ENCODE measurements around the gene DOC2B. TPM values are rescaled to one million over a fixed set of nuclear protein-coding genes. Genes with fewer than 3 reads are reported as not detected.

The DOC2B gene
- total and polyA plus RNA-seq, 2 of the 8 experiments (the other 6 are each of a cell fraction or from before 2014, with no cell fraction given): 1.3 to 3.3 TPM

DNA sequence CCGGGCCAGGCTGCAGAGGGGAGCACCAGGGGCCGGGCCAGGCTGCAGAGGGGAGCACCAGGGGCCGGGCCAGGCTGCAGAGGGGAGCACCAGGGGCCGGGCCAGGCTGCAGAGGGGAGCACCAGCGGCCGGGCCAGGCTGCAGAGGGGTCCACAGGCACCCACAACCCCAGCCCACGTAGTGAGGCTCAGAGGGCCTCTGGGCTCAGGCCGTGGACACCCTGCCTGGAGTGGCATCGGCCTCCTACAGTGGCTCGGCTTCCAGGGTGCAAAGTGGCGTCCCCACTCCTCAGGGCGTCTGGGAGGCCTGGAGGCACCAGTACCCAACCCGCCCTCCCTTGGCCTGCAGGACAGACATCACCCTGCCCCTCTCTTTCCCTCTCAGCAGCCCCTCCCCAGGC lies 9.6 kb downstream of the DOC2B start:
- Histone ChIP-seq H3K36me3 (ENCODE audit: control insufficient read depth in 2 of 4, insufficient read depth in 4 of 4, low read length in 3 of 4) (no peaks in the 10 kb centered on the region), H3K18ac (ENCODE audit: extremely low read depth, low read length) (no peak overlapping the region), H4K5ac (ENCODE audit: insufficient read length, low read depth, low read length) (no peak overlapping the region), H2AK5ac (ENCODE audit: low read depth, low read length) (no peak overlapping the region), H3K4ac (replicated peaks; ENCODE audit: insufficient read length, low read depth, low read length) (no peak overlapping the region), H3K9ac (replicated peaks in 1 of 4; ENCODE audit: extremely low read depth in 1 of 4, low read depth in 3 of 4, low read length in 3 of 4) (no peak overlapping the region), H2BK12ac (ENCODE audit: low read depth, low read length) (no peak overlapping the region), H3K27me3 (replicated peaks in 1 of 4; ENCODE audit: control insufficient read depth in 3 of 4, extremely low read depth in 1 of 4, insufficient read depth in 3 of 4, low read length in 3 of 4) (no peaks in the 10 kb centered on the region; a peak in 1 of 7 replicates), H3K79me1 (ENCODE audit: low read depth, low read length) (peaks cover 2% of the 10 kb centered on the region; the same call in 1 of the 2 replicates), H3K56ac (replicated peaks; ENCODE audit: insufficient read length, low read depth, low read length) (no peak overlapping the region), H2BK120ac (replicated peaks; ENCODE audit: low read depth, low read length) (no peak overlapping the region), H3K27ac (ENCODE audit: low read depth, low read length) (no peak overlapping the region), H3K14ac (ENCODE audit: insufficient read length) (no peak overlapping the region), H4K8ac (ENCODE audit: extremely low read depth, insufficient read depth, low read length) (no peak overlapping the region), H3K23ac (ENCODE audit: insufficient read length) (no peak overlapping the region), H2BK20ac (ENCODE audit: low read length) (no peak overlapping the region), H2BK15ac (ENCODE audit: low read length) (no peak overlapping the region), H3K23me2 (ENCODE audit: low read depth, low read length) (no peaks in the 10 kb centered on the region), H3K4me3 (ENCODE audit: extremely low read depth in 1 of 4, insufficient read depth in 2 of 4, low read depth in 3 of 4, low read length in 4 of 4) (no peak overlapping the region), H4K91ac (replicated peaks; ENCODE audit: insufficient read length, low read length) (no peak overlapping the region), H4K20me1 (replicated peaks in 1 of 2; ENCODE audit: control insufficient read depth in 1 of 2, insufficient read depth in 2 of 2, low read length in 2 of 2) (peaks cover 0 to 2% of the 10 kb centered on the region in 2 experiments), H3K4me2 (ENCODE audit: insufficient read depth in 1 of 2, low read depth in 2 of 2, low read length in 2 of 2) (no peak overlapping the region), H2AFZ (ENCODE audit: low read length) (no peak overlapping the region), H3K9me3 (ENCODE audit: insufficient read depth in 2 of 2, low read depth in 1 of 2, low read length in 1 of 2) (no peaks in the 10 kb centered on the region), H2BK5ac (ENCODE audit: low read depth, low read length) (no peak overlapping the region), H3K79me2 (ENCODE audit: control insufficient read depth in 1 of 2, insufficient read depth in 2 of 2, low read length in 2 of 2) (no peaks in the 10 kb centered on the region), H3K4me1 (replicated peaks in 1 of 4; ENCODE audit: control insufficient read depth in 3 of 4, insufficient read depth in 4 of 4, low read length in 3 of 4) (no peaks in the 10 kb centered on the region)
- ChIA-PET CTCF (ENCODE audit: partially characterized antibody) (interaction anchor here (1.6 kb wide), 1 partner anchor 57 kb away, joined by 5 read pairs; no protein-coding TSS in a partner anchor), POLR2A (ENCODE audit: partially characterized antibody) (no interaction called here)
- 100% methylated on average over 4 of the region's 13 CpGs; no CpG with 5 or more reads in 1 of the 2 experiments for WGBS, 2 experiments (ENCODE audit: extremely low coverage in 1 of 2, insufficient coverage in 1 of 2, insufficient read length in 1 of 2, insufficient replicate concordance in 2 of 2, low coverage in 1 of 2, low lambda C conversion rate in 2 of 2, missing lambda C conversion rate in 1 of 2)
- DNase-seq (ENCODE audit: low read depth in 1 of 2, low spot score in 2 of 2) (no peak), FAIRE-seq (no peak)
- no peak for TF ChIP-seq SAP30 (IDR thresholded peaks at IDR 0.05; ENCODE audit: insufficient read depth, insufficient replicate concordance, low read length)
- no peak for TF ChIP-seq SIX5 (IDR thresholded peaks at IDR 0.05; ENCODE audit: low read depth, low read length)

Measured in H1 (cell line).